ENCODE results near the gene ELOVL1.

DNA sequence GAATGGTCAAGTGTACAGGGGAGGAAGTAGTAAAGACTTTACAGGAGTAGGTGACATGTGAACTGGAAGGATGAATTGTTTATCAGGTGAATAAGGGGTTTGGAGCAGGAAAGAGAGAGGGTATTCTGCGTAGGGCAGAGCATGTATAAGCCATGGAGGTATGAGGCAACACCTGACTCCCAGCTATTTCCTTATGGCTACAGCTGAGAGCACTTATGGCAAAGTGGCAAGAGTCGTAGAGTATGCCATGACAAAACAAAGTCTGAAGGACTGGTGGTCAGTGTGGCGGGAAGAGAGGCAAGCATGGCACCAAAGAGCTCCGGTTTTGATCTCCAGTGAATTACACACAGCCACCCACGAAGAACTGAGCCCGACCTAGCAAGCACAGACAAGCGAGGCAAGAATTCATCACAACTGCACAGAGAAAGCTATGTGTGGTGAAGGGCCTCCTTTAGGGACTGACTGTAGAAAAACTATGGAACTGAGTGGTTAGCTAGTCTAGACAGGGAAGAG lies 9.0 kb upstream of the ELOVL1 start:
- TF ChIP-seq, protein P1, sequence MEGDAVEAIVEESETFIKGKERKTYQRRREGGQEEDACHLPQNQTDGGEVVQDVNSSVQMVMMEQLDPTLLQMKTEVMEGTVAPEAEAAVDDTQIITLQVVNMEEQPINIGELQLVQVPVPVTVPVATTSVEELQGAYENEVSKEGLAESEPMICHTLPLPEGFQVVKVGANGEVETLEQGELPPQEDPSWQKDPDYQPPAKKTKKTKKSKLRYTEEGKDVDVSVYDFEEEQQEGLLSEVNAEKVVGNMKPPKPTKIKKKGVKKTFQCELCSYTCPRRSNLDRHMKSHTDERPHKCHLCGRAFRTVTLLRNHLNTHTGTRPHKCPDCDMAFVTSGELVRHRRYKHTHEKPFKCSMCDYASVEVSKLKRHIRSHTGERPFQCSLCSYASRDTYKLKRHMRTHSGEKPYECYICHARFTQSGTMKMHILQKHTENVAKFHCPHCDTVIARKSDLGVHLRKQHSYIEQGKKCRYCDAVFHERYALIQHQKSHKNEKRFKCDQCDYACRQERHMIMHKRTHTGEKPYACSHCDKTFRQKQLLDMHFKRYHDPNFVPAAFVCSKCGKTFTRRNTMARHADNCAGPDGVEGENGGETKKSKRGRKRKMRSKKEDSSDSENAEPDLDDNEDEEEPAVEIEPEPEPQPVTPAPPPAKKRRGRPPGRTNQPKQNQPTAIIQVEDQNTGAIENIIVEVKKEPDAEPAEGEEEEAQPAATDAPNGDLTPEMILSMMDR (IDR thresholded peaks at IDR 0.05): no peak
- TF ChIP-seq POLR2A (IDR thresholded peaks at IDR 0.05): no peak

Measured in esophagus squamous epithelium (tissue), 4 donors.